SU-DHL-6 (cell line): ENCODE measurements around the gene RABL3.

ENCODE experiments used
- H2AFZ ChIP-seq: fragments of 200-600 bp; sonication (generic); 2 replicates; pipeline ENCODE4 v1.6.1; 2014; ENCODE audit warnings: low read depth, mild to moderate bottlenecking, moderate library complexity, mixed read lengths, antibody characterized with exemption, low read length; ENCODE audit not compliant: severe bottlenecking
- H3F3A ChIP-seq: fragments of 200-600 bp; shearing (Covaris generic); 2 replicates; pipeline ENCODE4 v1.6.0; 2016; ENCODE audit warnings: antibody characterized with exemption, mild to moderate bottlenecking; ENCODE audit not compliant: insufficient read depth
- H3K27ac ChIP-seq: fragments of 200-600 bp; sonication (generic); 2 replicates; pipeline ENCODE4 v1.5.1; 2016; ENCODE audit warnings: low read depth, mild to moderate bottlenecking, low read length, moderate library complexity, mixed read lengths
- H3K27me3 ChIP-seq: fragments of 200-600 bp; sonication (generic), shearing (Covaris generic); 2 replicates; pipeline ENCODE4 v1.6.0; 2014; ENCODE audit warnings: mild to moderate bottlenecking, low read length
- H3K36me3 ChIP-seq: fragments of 200-600 bp; sonication (generic); 2 replicates; pipeline ENCODE4 v1.6.1; 2014; ENCODE audit warnings: mild to moderate bottlenecking, low read length, mixed read lengths
- H3K4me2 ChIP-seq: fragments of 300-600, 200-600 bp; shearing (Covaris generic), sonication (generic); 2 replicates; pipeline ENCODE4 v1.6.0; 2014; ENCODE audit warnings: low read length, low read depth, mild to moderate bottlenecking; ENCODE audit not compliant: poor library complexity, severe bottlenecking
- H3K4me3 ChIP-seq: fragments of 200-600 bp; sonication (generic); 2 replicates; pipeline ENCODE4 v1.5.1; 2014; ENCODE audit warnings: antibody characterized with exemption, low read length, mild to moderate bottlenecking, mixed read lengths; ENCODE audit not compliant: insufficient read depth, poor library complexity, severe bottlenecking
- H3K79me2 ChIP-seq: fragments of 200-600 bp; sonication (generic); 2 replicates; pipeline ENCODE4 v1.6.1; 2014; ENCODE audit warnings: mild to moderate bottlenecking, low read length, moderate library complexity; ENCODE audit not compliant: insufficient read depth
- H3K9ac ChIP-seq: fragments of 200-600 bp; sonication (generic); 2 replicates; pipeline ENCODE4 v1.7.0; 2014; ENCODE audit warnings: mild to moderate bottlenecking, low read length
- H3K9me2 ChIP-seq: fragments of 200-600 bp; sonication (generic); replicated peaks from 2 replicates; pipeline ENCODE4 v1.6.1; 2014; ENCODE audit warnings: low read length; ENCODE audit not compliant: insufficient read depth
- H3K9me3 ChIP-seq: fragments of 200-600 bp; sonication (generic); 2 replicates; pipeline ENCODE4 v1.6.1; 2014; ENCODE audit warnings: low read length, mixed read lengths; ENCODE audit not compliant: insufficient read depth
- H4K20me1 ChIP-seq: fragments of 200-600 bp; sonication (generic); 2 replicates; pipeline ENCODE4 v1.6.1; 2014; ENCODE audit warnings: low read depth, mild to moderate bottlenecking, antibody characterized with exemption, low read length, moderate library complexity, mixed read lengths
- EZH2phosphoT487 ChIP-seq: fragments of 200-600 bp; sonication (generic), shearing (Covaris generic); conservative IDR thresholded peaks from 2 replicates; pipeline ENCODE4 v1.6.1; 2018; ENCODE audit warnings: mild to moderate bottlenecking, antibody characterized with exemption, low read length, moderate library complexity, mixed read lengths
- TF ChIP-seq, protein P1 (sequence below): fragments of 200-600 bp; sonication (generic); IDR thresholded peaks from one replicate; pipeline ENCODE4 v1.5.1; 2017; ENCODE audit warnings: antibody characterized with exemption, mild to moderate bottlenecking, low read length, moderate library complexity; ENCODE audit not compliant: insufficient read depth, poor library complexity, severe bottlenecking

Gene RABL3

DNA sequence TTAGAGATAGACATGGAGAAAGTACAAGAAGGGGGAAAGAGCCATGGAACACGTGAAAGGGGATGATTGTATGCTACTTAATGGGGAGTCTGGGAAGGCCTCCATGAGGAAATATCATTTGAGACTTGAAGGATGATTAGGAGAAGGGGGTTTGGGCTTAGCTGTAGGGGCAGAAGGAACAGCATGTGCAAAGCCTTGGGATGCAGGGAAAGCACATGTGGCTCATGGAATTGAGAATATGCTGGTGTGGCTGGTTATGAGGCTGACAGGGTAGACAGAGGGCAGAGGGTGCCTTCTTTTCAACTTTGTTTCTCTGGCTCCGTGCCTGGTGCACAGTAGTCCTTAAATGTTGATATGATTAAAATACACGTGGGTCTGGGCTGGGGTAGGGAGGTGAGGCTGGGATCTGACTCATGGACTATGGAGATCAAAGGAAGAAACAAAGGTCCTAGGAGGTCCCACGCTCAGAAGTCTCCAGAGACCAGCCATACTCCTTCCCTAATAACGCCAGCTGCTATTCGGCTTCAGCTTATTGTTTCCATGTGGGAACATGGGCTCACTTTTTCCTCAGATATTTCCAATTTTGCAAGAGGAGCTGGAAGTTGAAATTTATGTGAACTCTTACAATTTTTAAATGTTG, 1.4 kb upstream of the RABL3 start:
- Histone ChIP-seq H3K79me2 (peaks cover 61% of the 10 kb centered on the region), H3K36me3 (no peaks in the 10 kb centered on the region), H3F3A (no peaks in the 10 kb centered on the region), H3K4me3 (peak overlapping the region; percentile 99), H2AFZ (no peak overlapping the region), H3K9ac (peak overlapping the region; percentile 94), H4K20me1 (no peaks in the 10 kb centered on the region), H3K9me2 (no peaks in the 10 kb centered on the region), H3K27me3 (no peaks in the 10 kb centered on the region), H3K4me2 (peak overlapping the region; percentile 99), H3K27ac (no peak overlapping the region), H3K9me3 (no peaks in the 10 kb centered on the region)
- TF ChIP-seq, protein P1, sequence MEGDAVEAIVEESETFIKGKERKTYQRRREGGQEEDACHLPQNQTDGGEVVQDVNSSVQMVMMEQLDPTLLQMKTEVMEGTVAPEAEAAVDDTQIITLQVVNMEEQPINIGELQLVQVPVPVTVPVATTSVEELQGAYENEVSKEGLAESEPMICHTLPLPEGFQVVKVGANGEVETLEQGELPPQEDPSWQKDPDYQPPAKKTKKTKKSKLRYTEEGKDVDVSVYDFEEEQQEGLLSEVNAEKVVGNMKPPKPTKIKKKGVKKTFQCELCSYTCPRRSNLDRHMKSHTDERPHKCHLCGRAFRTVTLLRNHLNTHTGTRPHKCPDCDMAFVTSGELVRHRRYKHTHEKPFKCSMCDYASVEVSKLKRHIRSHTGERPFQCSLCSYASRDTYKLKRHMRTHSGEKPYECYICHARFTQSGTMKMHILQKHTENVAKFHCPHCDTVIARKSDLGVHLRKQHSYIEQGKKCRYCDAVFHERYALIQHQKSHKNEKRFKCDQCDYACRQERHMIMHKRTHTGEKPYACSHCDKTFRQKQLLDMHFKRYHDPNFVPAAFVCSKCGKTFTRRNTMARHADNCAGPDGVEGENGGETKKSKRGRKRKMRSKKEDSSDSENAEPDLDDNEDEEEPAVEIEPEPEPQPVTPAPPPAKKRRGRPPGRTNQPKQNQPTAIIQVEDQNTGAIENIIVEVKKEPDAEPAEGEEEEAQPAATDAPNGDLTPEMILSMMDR: no peak
- TF ChIP-seq EZH2phosphoT487: no peak

DNA sequence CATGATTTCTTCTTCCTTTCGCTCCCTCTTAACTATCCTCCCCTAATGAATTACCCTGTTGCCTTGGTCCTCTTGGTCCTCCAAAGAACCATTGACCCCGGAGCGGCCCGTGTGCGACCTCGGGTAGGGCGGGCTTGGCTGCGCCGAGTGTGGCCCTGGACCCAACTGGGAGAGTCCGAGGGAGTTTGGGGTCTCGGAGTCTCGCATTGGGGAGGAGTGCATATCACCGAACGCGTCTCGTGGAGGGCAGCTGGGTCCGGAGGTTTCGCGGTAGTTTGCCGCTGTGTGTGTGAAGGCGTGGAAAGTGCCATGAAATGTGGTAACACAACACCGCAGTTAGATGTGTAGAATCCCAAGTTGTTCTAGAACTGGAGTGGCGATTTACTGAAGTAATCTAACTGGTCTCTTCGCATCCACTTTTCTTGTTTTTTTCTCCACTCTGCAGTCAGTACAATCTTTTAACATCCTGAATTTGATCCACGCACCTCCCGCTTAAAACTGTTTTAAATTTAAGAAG, 591 bp upstream of the RABL3 start:
- Histone ChIP-seq H3K36me3 (peaks cover 3% of the 10 kb centered on the region; the same call in 1 of the 2 replicates), H4K20me1 (no peaks in the 10 kb centered on the region), H3K4me2 (peak overlapping the region; percentile 99), H3K27ac (peak overlapping the region; percentile 45; the same call in 1 of the 2 replicates), H3K9ac (peak overlapping the region; percentile 94), H3K9me2 (no peaks in the 10 kb centered on the region), H3K4me3 (peak overlapping the region; percentile 99), H3K27me3 (no peaks in the 10 kb centered on the region), H3K9me3 (no peaks in the 10 kb centered on the region), H3K79me2 (peaks cover 61% of the 10 kb centered on the region), H2AFZ (peak overlapping the region; percentile 79), H3F3A (no peaks in the 10 kb centered on the region)
- TF ChIP-seq EZH2phosphoT487: no peak
- TF ChIP-seq, protein P1: no peak

DNA sequence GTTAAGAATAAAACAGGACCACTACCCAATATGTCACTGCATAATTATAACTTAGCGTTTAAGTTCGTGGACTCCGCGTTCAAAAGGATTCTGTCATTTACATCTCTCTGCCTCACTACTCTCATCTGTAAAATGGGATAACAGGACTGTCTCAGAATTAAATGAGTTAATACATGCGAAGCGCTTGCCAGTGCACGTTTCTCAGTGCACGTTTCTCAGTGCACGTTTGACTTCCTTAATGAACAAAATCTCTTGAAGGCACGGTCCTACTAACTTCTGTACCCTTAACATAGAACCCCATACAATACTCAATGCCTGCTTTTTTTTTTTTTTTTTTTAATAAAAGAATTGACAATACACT, 499 bp downstream of the RABL3 start:
- Histone ChIP-seq H3F3A (no peaks in the 10 kb centered on the region), H3K9me2 (no peaks in the 10 kb centered on the region), H3K27me3 (no peaks in the 10 kb centered on the region), H4K20me1 (no peaks in the 10 kb centered on the region), H3K9me3 (no peaks in the 10 kb centered on the region), H3K27ac (peak overlapping the region; percentile 93), H3K4me2 (peak overlapping the region; percentile 88), H3K79me2 (peaks cover 55% of the 10 kb centered on the region), H2AFZ (peak overlapping the region; percentile 91), H3K4me3 (peak overlapping the region; percentile 99), H3K36me3 (peaks cover 3% of the 10 kb centered on the region; the same call in 1 of the 2 replicates), H3K9ac (peak overlapping the region; percentile 94)
- TF ChIP-seq EZH2phosphoT487: no peak
- TF ChIP-seq, protein P1: no peak
